Naive B cell (primary cell): ENCODE results near the gene FLG2. TPM values are rescaled to one million over a fixed set of nuclear protein-coding genes. Genes with fewer than 3 reads are reported as not detected.
"Not testable (repeated sequence)": the region's sequence is repeated elsewhere in the genome, so short reads cannot be mapped to it uniquely, and the experiment has no call there.

Experiments used
- ATAC-seq, 2 donors: fragments of 150-1000 bp; cut with Tn5 transposase; 2 replicates each; pipeline ENCODE4 v1.10.0; 2021; ENCODE audit warnings: low read depth in 2 of 2, mild to moderate bottlenecking in 2 of 2, moderate library complexity in 2 of 2
- DNase-seq: peaks from one replicate; pipeline ENCODE4 v3.0.0; 2022
- H3K27ac Mint-ChIP-seq, 6 donors: one replicate each; pipeline ENCODE4 v1.8.0; 2020 to 2022; ENCODE audit warnings: mild to moderate bottlenecking in 6 of 6, mixed read lengths in 6 of 6, moderate library complexity in 5 of 6, inconsistent platforms in 2 of 6
- H3K27me3 Mint-ChIP-seq, 3 donors: one replicate each; pipeline ENCODE4 v1.8.0; 2021 to 2022; ENCODE audit warnings: mixed read lengths in 3 of 3, mild to moderate bottlenecking in 1 of 3
- H3K36me3 Mint-ChIP-seq, 2 donors: one replicate each; pipeline ENCODE4 v1.8.0; 2020 to 2022; ENCODE audit warnings: mixed read lengths in 2 of 2, inconsistent platforms in 1 of 2, mild to moderate bottlenecking in 1 of 2
- H3K4me1 Mint-ChIP-seq, 3 donors: one replicate each; pipeline ENCODE4 v1.8.0; 2020 to 2022; ENCODE audit warnings: mixed read lengths in 3 of 3, inconsistent platforms in 1 of 3, mild to moderate bottlenecking in 1 of 3, moderate library complexity in 1 of 3
- H3K4me3 Mint-ChIP-seq, 8 donors: one replicate each; pipeline ENCODE4 v1.8.0; 2020 to 2022; ENCODE audit warnings: mild to moderate bottlenecking in 8 of 8, mixed read lengths in 8 of 8, moderate library complexity in 8 of 8, inconsistent platforms in 2 of 8
- H3K9me3 Mint-ChIP-seq, 7 donors: one replicate each; pipeline ENCODE4 v1.8.0; 2020 to 2022; ENCODE audit warnings: mixed read lengths in 7 of 7, mild to moderate bottlenecking in 5 of 7, inconsistent platforms in 2 of 7, moderate library complexity in 1 of 7
- polyA plus RNA-seq, 6 donors: library from polyadenylated mRNA; unstranded; fragments of 300-500 nt; fragmentation: Illumina TruSeq; gene quantifications; one replicate each; pipeline ENCODE4 v1.2.3, GENCODE V29; 2021; ENCODE audit warnings: low read depth in 6 of 6

Gene FLG2
- polyA plus RNA-seq, 6 donors from 2014 or later: 0.18 TPM; not detected in 5

DNA sequence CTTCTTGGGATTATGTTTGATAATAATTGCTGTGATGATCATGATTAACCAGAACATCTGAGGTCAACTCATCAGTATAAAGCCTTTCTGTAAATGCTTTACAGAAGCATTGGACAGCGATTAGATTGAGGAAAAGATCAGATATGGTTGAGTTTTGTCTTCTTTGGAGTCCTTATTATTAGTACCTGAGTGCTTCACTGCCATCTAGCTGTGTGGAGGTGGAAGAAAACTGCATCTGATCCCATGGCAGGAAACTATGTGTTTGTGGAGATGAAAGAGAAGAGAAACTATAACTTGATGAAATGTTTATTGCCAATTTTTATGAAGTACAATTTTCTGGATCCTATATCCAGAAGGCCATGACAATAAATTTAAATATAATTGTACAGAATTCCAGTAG is 11.4 kb downstream of the FLG2 start:
- no peaks in the 10 kb centered on the region for H3K4me1 Mint-ChIP-seq
- peaks cover 0 to 7% (median 0%) of the 10 kb centered on the region in 7 donors for H3K9me3 Mint-ChIP-seq
- H3K36me3 Mint-ChIP-seq: no peaks in the 10 kb centered on the region

DNA sequence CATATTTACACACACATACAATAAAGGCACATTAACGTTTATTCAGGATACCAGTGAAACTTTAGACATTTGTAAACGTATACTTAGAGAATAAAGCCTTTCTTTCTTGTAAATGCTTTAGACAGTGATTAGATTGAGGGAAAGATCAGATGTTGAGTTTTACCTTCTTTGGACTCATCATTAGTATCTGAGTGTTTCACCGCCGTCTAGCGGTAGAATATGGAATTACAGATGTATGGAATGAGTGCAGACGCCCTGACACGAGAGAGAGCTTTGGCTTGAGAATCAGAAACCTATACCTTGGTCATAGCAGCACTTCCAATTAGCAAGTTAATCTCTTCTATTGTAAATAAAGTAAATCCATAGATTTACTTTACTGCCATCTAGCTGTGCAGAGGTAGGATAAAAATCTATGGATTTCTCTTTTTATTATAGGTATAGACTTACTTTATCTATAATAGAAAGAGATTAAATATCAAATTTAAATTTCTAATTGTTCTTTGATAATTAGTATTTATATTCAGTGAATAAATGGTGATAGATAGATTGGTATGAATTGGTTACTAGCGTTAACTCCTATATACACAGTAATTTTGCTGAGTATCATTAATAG is 12.6 kb downstream of the FLG2 start:
- Mint-ChIP-seq H3K4me3 (no peak overlapping the region), H3K27ac (no peak overlapping the region), H3K9me3 (no peaks in the 10 kb centered on the region), H3K4me1 (no peaks in the 10 kb centered on the region), H3K36me3 (no peaks in the 10 kb centered on the region), H3K27me3 (peaks cover 0 to 9% (median 0%) of the 10 kb centered on the region in 3 donors)
- peak; percentile 28 to 32 for ATAC-seq
- DNase-seq: peak; percentile 16

More for the DNA sequence above, 11.4 kb downstream of the FLG2 start:
- no peak for DNase-seq
- Mint-ChIP-seq H3K27ac (no peak overlapping the region), H3K27me3 (peaks cover 0 to 19% (median 0%) of the 10 kb centered on the region in 3 donors), H3K4me3 (no peak overlapping the region)
- ATAC-seq: no peak

DNA sequence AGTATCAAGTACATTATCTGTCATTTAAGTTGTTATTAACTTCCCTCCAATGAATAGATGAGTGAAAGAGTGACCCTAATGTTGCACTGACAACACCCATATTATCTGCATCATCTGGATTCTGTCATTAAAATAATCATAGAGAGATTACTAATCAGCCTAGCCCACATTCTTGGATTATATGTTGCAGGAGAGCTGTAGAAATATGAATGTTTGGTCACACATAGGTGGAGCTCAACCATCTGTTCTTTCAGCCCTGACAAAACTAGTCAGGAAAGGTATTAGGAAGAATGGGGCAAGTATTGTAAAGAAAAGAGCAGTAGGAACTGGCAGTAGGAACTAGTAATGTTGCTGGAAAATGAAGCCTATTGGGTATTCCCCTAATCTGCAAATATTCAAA is 15.4 kb downstream of the FLG2 start:
- peaks cover 6 to 9% (median 8%) of the 10 kb centered on the region in 3 donors for H3K27me3 Mint-ChIP-seq
- H3K9me3 Mint-ChIP-seq: peaks cover 0 to 1% (median 0%) of the 10 kb centered on the region in 7 donors
- no peak for ATAC-seq
- H3K36me3 Mint-ChIP-seq: no peaks in the 10 kb centered on the region
- H3K27ac Mint-ChIP-seq: no peak overlapping the region
- H3K4me3 Mint-ChIP-seq: no peak overlapping the region
- DNase-seq: no peak
- H3K4me1 Mint-ChIP-seq: no peaks in the 10 kb centered on the region

DNA sequence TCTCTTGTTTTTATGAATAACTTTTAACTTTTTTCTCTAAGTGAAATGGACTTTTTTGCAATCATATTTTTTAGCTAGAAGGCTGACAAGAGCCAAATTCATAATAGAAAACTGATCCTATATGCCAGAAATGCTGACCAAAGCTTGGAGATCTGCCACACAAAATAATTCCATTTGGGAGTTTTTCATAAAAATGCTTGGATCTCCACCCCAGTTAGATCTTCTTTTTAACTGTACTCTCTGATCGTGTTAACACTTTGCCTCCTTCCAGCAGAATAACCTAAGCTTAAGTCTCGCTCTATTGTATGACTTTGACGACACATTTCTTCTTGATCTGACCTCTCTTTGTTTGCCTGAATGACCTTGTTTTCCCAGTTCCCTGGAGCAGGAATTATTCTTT is 16.8 kb downstream of the FLG2 start:
- peaks cover 7 to 9% (median 8%) of the 10 kb centered on the region in 3 donors for H3K27me3 Mint-ChIP-seq
- no peak overlapping the region for H3K4me3 Mint-ChIP-seq
- no peak overlapping the region for H3K27ac Mint-ChIP-seq
- H3K9me3 Mint-ChIP-seq: peaks cover 0 to 1% (median 0%) of the 10 kb centered on the region in 7 donors
- ATAC-seq (no peak), DNase-seq (no peak)
- no peaks in the 10 kb centered on the region for H3K36me3 Mint-ChIP-seq
- no peaks in the 10 kb centered on the region for H3K4me1 Mint-ChIP-seq

DNA sequence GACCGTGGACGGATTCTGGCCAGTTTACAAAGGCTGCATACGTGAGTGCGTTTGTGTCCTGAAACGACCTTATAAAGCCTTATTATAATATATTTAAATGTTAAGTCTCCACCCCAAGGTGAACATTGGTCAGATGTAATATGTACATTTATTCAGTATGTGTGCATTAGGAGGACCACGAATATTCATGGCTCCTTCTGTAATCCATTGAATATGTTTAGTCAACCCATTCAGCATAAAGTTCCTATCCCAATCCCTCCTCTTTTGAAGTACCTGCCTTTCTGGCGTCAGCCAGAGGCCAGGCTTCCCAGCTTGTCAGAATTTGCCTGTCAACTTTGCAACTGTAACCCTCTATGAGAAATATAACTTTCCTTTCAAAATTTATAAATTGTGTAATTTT is 24.4 kb downstream of the FLG2 start:
- peaks cover 4 to 22% (median 17%) of the 10 kb centered on the region in 3 donors for H3K27me3 Mint-ChIP-seq

DNA sequence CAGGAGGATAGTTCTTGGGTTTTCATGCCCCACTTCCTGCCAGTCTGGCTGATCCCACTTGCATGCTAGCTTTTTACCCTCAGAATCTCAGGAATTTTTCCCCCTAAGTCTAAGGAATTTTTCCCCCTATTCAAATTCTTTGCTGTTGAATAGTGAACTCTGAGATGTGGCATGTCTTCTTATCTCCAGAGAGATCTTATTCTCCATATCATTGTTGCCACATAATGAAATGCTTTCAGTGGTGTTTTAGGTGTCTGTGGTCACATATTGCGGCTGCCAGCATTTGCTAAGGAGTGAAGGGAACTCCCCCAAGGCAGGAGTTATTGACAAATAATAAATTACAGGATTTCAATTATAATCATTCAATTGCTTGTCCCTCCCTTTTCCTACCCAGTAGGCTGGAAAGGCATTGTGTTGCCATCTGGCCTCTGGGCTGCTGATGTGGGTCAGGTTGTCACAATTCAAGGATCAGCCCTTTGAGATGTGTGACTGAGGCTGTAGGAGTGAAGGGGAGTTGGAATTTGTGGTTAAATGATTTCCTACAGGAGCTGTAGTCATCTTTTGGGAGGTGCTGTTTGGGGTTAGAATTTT is 30.9 kb downstream of the FLG2 start:
- ATAC-seq (no peak), DNase-seq (no peak)
- H3K27ac Mint-ChIP-seq: no peak overlapping the region
- H3K4me1 Mint-ChIP-seq: no peaks in the 10 kb centered on the region
- peaks cover 0 to 15% (median 12%) of the 10 kb centered on the region in 3 donors for H3K27me3 Mint-ChIP-seq
- H3K4me3 Mint-ChIP-seq: no peak overlapping the region
- H3K36me3 Mint-ChIP-seq: no peaks in the 10 kb centered on the region
- no peaks in the 10 kb centered on the region for H3K9me3 Mint-ChIP-seq

More for the DNA sequence above, 24.4 kb downstream of the FLG2 start:
- no peak overlapping the region for H3K27ac Mint-ChIP-seq
- H3K9me3 Mint-ChIP-seq: no peaks in the 10 kb centered on the region
- ATAC-seq (no peak), DNase-seq (no peak)
- no peaks in the 10 kb centered on the region for H3K4me1 Mint-ChIP-seq
- no peak overlapping the region for H3K4me3 Mint-ChIP-seq
- H3K36me3 Mint-ChIP-seq: no peaks in the 10 kb centered on the region

DNA sequence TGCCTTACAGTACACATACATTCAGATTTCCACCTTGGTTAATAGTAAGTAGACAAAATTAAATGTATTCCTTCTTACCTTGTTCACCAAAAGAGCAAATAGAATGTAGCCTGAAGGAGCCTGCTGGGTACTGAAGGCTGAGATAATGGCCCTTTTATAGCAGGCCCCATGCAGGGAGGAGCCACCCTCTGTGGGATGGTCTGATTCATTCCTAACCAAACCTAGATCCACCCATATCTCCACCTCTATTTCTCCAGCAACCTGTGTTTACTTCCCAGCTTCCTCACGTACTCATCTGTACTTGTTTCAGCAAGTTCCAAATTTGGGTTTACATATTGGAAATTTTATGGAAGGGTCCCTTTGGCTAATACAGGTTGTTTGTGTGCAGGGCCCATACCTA is 34.7 kb downstream of the FLG2 start, which contains the start of gene FLG:
TSS of gene FLG (minus strand) at position 129 of the 400 bp plus-strand sequence. CDS start 9,783 bp downstream, outside the sequence.
- no peaks in the 10 kb centered on the region for H3K4me1 Mint-ChIP-seq
- no peak within 1 kb of the TSS for H3K4me3 Mint-ChIP-seq
- no peak for DNase-seq
- H3K27me3 Mint-ChIP-seq: peaks cover 0 to 16% (median 13%) of the 10 kb centered on the region in 3 donors
- ATAC-seq: no peak
- H3K36me3 Mint-ChIP-seq: no peaks in the 10 kb centered on the region
- no peaks in the 10 kb centered on the region for H3K9me3 Mint-ChIP-seq
- H3K27ac Mint-ChIP-seq: no peak within 1 kb of the TSS

DNA sequence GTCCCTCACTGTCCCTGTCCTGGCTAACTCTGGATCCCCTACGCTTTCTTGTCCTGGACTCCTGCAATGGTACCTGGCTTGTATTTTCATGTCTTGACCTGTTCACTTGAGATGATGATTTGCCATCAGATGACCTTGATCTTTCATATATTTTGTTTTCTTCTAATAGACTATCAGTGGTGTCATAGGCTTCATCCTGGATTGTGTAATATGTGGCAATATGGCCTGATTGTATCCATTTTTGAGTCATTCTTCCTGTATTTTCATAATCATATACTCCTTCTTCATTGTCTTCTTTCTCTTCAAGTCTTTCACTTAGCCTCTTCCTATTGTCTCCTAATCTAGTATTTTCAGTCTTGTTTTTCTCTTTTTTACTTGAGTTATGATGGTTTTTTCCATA is 45.8 kb downstream of the FLG2 start:
- H3K27me3 Mint-ChIP-seq: peaks cover 0 to 8% (median 4%) of the 10 kb centered on the region in 3 donors
- peaks cover 0 to 22% (median 7%) of the 10 kb centered on the region in 7 donors for H3K9me3 Mint-ChIP-seq
- H3K4me1 Mint-ChIP-seq: no peaks in the 10 kb centered on the region
- ATAC-seq (no peak), DNase-seq (no peak)
- H3K4me3 Mint-ChIP-seq: no peak overlapping the region
- no peak overlapping the region for H3K27ac Mint-ChIP-seq
- H3K36me3 Mint-ChIP-seq: no peaks in the 10 kb centered on the region

DNA sequence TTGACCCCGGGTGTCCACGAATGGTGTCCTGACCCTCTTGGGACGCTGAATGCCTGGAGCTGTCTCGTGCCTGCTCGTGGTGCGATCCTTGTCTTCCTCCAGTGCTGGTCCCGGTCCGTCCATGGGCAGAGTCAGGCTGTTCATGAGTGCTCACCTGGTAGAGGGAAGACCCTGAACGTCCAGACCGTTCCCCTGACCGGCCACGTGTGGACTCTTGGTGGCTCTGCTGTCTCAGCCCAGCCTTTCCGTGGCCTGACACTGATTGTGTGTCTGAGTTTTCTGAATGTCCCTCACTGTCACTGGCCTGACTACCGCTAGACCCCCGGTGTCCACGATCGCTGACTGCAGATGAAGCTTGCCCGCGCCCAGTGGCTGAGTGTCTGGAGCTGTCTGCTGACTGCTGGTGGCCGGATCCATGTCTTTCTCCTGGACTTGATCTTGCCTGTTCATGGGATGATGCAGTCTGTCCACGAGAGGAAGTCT is 46.4 kb downstream of the FLG2 start:
- ATAC-seq: no peak
- Mint-ChIP-seq H3K4me3 (no peak overlapping the region), H3K27ac (peak overlapping the region in 1 of 6 donors; percentile 44), H3K27me3 (peaks cover 0 to 8% (median 4%) of the 10 kb centered on the region in 3 donors), H3K4me1 (no peaks in the 10 kb centered on the region), H3K36me3 (no peaks in the 10 kb centered on the region), H3K9me3 (peaks cover 2 to 28% (median 8%) of the 10 kb centered on the region in 7 donors)
- no peak for DNase-seq

DNA sequence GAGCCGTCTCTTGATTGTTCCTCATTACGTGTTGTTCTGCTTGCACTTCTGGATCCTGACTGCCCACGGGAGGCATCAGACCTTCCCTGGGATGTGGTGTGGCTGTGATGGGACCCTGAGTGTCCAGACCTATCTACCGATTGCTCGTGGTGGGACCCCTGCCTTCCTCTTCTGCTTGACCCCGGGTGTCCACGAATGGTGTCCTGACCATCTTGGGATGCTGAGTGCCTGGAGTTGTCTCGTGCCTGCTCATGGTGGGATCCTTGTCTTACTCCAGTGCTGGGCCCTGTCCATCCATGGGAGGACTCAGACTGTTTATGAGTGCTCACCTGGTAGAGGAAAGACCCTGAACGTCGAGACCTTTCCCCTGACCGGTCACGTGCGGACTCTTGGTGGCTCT is 47.6 kb downstream of the FLG2 start:
- H3K4me1 Mint-ChIP-seq, H3K27me3 Mint-ChIP-seq, H3K27ac Mint-ChIP-seq, DNase-seq, H3K36me3 Mint-ChIP-seq, ATAC-seq: not testable (repeated sequence)
- Mint-ChIP-seq H3K9me3 (peaks cover 5 to 28% (median 8%) of the 10 kb centered on the region in 7 donors), H3K4me3 (peak overlapping the region in 1 of 8 donors; percentile 70)

DNA sequence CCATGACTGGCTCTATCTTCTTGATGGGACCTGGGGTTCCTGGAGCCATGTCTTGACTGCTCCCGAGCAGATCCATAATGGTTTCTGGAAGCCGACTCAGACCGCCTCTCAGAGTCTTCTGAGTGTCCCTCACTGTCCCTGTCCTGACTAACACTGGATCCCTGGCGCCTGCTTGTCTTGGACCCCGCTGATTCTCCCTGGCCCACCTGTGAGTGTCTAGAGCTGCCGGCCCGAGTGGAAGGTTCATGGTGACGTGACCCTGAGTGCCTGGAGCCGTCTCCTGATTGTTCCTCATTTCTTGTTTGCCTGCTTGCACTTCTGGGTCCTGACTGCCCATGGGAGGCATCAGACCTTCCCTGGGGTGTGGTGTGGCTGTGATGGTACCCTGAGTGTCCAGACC is 49.9 kb downstream of the FLG2 start:
- no peaks in the 10 kb centered on the region for H3K4me1 Mint-ChIP-seq
- ATAC-seq (no peak), DNase-seq (no peak)
- no peak overlapping the region for H3K4me3 Mint-ChIP-seq
- no peaks in the 10 kb centered on the region for H3K36me3 Mint-ChIP-seq
- H3K27me3 Mint-ChIP-seq: peaks cover 0 to 8% (median 4%) of the 10 kb centered on the region in 3 donors
- H3K9me3 Mint-ChIP-seq: peaks cover 5 to 28% (median 8%) of the 10 kb centered on the region in 7 donors
- peak overlapping the region in 1 of 6 donors; percentile 83 for H3K27ac Mint-ChIP-seq

DNA sequence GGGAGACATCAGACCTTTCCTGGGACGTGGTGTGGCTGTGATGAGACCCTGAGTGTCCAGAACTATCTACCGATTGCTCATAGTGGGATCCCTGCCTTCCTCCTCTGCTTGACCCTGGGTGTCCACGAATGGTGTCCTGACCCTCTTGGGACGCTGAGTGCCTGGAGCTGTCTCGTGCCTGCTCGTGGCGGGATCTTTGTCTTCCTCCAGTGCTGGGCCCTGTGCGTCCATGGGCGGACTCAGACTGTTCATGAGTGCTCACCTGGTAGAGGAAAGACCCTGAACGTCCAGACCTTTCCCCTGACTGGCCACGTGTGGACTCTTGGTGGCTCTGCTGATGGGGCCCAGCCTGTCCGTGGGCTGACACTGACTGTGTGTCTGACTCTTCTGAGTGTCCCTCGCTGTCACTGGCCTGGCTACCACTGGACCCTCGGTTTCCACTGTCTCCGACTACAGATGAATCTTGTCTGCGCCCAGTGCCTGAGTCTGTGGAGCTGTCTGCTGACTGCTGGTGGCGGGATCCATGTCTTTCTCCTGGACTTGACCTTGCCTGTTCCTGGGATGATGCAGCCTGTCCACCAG is 50.4 kb downstream of the FLG2 start:
- DNase-seq, H3K4me3 Mint-ChIP-seq, ATAC-seq, H3K36me3 Mint-ChIP-seq, H3K4me1 Mint-ChIP-seq, H3K27ac Mint-ChIP-seq, H3K27me3 Mint-ChIP-seq: not testable (repeated sequence)
- peaks cover 4 to 33% (median 8%) of the 10 kb centered on the region in 7 donors for H3K9me3 Mint-ChIP-seq

DNA sequence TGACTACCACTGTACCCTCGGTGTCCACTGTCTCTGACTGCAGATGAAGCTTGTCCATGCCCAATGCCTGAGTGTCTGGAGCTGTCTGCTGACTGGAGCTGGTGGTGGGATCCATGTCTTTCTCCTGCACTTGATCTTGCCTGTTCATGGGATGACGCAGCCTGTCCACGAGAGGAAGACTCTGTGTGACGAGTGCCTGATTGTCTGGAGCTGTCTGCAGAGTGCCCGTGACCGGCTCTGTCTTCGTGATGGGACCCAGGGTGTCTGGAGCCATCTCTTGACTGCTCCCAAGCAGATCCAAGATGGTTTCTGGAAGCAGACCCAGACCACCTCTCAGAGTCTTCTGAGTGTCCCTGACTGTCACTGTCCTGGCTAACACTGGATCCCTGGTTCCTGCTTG is 51.0 kb downstream of the FLG2 start:
- not testable (repeated sequence) for DNase-seq, H3K4me1 Mint-ChIP-seq, H3K27me3 Mint-ChIP-seq, H3K27ac Mint-ChIP-seq, H3K4me3 Mint-ChIP-seq, ATAC-seq, H3K36me3 Mint-ChIP-seq
- H3K9me3 Mint-ChIP-seq: peaks cover 2 to 35% (median 8%) of the 10 kb centered on the region in 7 donors

DNA sequence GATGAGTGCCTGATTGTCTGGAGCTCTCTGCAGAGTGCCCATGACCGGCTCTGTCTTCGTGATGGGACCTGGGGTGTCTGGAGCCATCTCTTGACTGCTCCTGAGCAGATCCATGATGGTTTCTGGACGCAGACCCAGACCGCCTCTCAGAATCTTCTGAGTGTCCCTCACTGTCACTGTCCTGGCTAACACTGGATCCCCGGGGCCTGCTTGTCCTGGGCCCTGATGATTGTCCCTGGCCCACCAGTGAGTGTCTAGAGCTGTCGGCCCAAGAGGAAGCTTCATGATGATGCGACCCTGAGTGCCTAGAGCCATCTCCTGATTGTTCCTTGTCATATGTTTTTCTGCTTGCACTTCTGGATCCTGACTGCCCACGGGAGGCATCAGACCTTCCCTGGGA is 51.8 kb downstream of the FLG2 start:
- H3K4me1 Mint-ChIP-seq, DNase-seq, H3K27ac Mint-ChIP-seq, H3K27me3 Mint-ChIP-seq, ATAC-seq, H3K36me3 Mint-ChIP-seq: not testable (repeated sequence)
- peak overlapping the region in 1 of 8 donors; percentile 60 for H3K4me3 Mint-ChIP-seq
- peaks cover 2 to 35% (median 8%) of the 10 kb centered on the region in 7 donors for H3K9me3 Mint-ChIP-seq
